Karpas-422 (cell line): Measurements from ENCODE around the gene B3GALT5. TPM values are rescaled to one million over a fixed set of nuclear protein-coding genes. Genes with fewer than 3 reads are reported as not detected.

Experiments used
- DNase-seq: peaks from one replicate; pipeline ENCODE4 v3.0.0-alpha.2; 2015
- H2AFZ ChIP-seq: fragments of 200-600 bp; sonication (generic); 2 replicates; pipeline ENCODE4 v1.6.1; 2014; ENCODE audit warnings: antibody characterized with exemption, low read length, mixed read lengths
- H3K27ac ChIP-seq: fragments of 200-600 bp; sonication (generic); 2 replicates; pipeline ENCODE4 v1.5.1; 2014; ENCODE audit warnings: mild to moderate bottlenecking, low read length, moderate library complexity
- H3K27me3 ChIP-seq: fragments of 200-600 bp; sonication (generic); 2 replicates; pipeline ENCODE4 v1.6.1; 2014; ENCODE audit warnings: low read length, mixed read lengths
- H3K36me3 ChIP-seq: fragments of 200-600 bp; sonication (generic); 2 replicates; pipeline ENCODE4 v1.6.1; 2014; ENCODE audit warnings: low read length, mixed read lengths; ENCODE audit not compliant: insufficient read depth
- H3K4me1 ChIP-seq: fragments of 200-600 bp; sonication (generic); 2 replicates; pipeline ENCODE4 v1.6.1; 2014; ENCODE audit warnings: mild to moderate bottlenecking, low read length, mixed read lengths
- H3K4me2 ChIP-seq: fragments of 200-600 bp; sonication (generic); 2 replicates; pipeline ENCODE4 v1.6.1; 2014; ENCODE audit warnings: low read length, low read depth, mild to moderate bottlenecking; ENCODE audit not compliant: poor library complexity, severe bottlenecking
- H3K4me3 ChIP-seq: fragments of 200-600 bp; sonication (generic); 2 replicates; pipeline ENCODE4 v1.5.1; 2014; ENCODE audit warnings: mild to moderate bottlenecking, antibody characterized with exemption, low read length, mixed read lengths
- H3K79me2 ChIP-seq: fragments of 200-600 bp; sonication (generic); 2 replicates; pipeline ENCODE4 v1.6.1; 2014; ENCODE audit warnings: mild to moderate bottlenecking, low read length, mixed read lengths
- H3K9ac ChIP-seq: fragments of 200-600 bp; sonication (generic); 2 replicates; pipeline ENCODE4 v1.6.0; 2014; ENCODE audit warnings: low read length
- H3K9me2 ChIP-seq: fragments of 200-600 bp; sonication (generic), shearing (Covaris generic); replicated peaks from 2 replicates; pipeline ENCODE4 v1.6.0; 2014; ENCODE audit warnings: mild to moderate bottlenecking, low read length, moderate library complexity; ENCODE audit not compliant: insufficient read depth
- H3K9me3 ChIP-seq: fragments of 300-700, 200-600 bp; sonication (generic); 2 replicates; pipeline ENCODE4 v1.6.1; 2014; ENCODE audit warnings: low read length, mixed read lengths
- H4K20me1 ChIP-seq: fragments of 200-600 bp; sonication (generic); 2 replicates; pipeline ENCODE4 v1.6.1; 2014; ENCODE audit warnings: mild to moderate bottlenecking, antibody characterized with exemption, low read length, low read depth; ENCODE audit not compliant: insufficient read depth
- total RNA-seq: library from RNA; depleted of rRNA; stranded (reverse); fragments of >200 nt; shearing (Covaris generic); gene quantifications from 2 replicates; pipeline ENCODE4 v1.2.3, GENCODE V29; 2014; ENCODE audit warnings: low replicate concordance; rRNA removed

The B3GALT5 gene
- total RNA-seq: not detected in 2 replicates

DNA sequence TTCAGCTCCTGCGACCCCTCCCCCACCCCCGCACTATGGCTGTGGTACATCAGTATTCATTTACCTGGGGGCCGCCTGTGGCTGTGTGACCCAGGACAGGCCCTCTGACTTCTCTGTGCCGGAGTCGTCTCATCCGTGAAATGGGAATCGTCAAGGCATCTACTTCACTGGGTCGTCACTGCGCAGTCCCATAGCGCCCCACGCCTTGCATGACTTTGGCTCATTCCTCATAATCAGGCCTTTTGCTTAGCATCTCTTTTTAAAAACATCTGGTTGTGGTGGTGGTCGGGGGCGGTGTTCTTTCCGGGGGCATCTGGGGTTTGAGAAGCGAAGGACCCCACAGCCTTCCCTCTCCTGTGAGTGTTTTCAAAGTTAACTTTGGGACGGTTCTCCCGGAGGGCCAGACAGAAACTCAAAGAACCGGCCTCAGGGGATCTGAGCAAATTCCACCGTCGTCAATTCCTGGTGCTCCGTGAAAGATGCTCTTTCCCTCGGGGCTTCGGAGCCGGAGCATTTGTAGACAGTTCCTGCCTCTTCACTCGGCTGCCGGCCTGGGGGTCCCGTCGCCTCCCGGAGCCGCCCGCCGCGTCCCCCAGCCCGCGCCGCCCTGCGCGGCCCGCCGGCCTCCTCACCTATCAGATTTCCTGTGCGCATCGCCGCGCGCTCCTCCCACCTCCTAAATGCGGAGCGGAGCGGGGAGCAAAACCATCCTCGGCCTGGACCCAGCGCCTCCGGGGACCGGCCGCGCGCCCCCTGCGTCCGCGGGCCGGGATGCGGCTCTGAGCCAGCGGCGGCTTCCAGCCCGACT is at the start of gene B3GALT5:
Gene B3GALT5, plus strand, starts transcription at position 708 of the 808 bp plus-strand sequence. CDS start 47,620 bp downstream, outside the sequence.
- Histone ChIP-seq H3K4me2 (no peak within 1 kb of the TSS), H3K4me1 (peaks cover 11% of the 10 kb centered on the region), H2AFZ (no peak within 1 kb of the TSS), H4K20me1 (no peaks in the 10 kb centered on the region), H3K27me3 (no peaks in the 10 kb centered on the region), H3K4me3 (no peak within 1 kb of the TSS), H3K79me2 (no peaks in the 10 kb centered on the region), H3K9me2 (no peaks in the 10 kb centered on the region), H3K9me3 (no peaks in the 10 kb centered on the region), H3K9ac (no peak within 1 kb of the TSS), H3K36me3 (no peaks in the 10 kb centered on the region), H3K27ac (no peak within 1 kb of the TSS)
- no peak for DNase-seq

DNA sequence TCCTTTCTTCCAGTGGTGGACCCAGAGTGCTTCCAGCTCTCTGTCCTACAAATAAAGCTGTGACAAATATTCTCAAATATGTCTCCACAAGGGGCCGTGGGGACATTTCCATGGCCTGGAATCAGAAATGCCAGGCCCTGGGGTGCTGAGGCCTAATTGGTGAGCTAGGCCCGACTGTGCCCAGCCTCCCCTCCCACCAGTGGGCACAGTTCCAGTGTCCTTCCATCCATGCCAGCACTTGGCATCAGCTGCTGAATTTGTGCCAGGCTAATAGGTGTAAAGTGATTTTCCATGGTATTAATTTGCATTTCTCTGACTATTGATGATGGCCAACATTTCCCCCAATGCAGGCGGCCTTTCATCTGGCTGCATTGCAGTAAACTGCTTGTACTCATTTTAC is 48.5 kb upstream of the B3GALT5 start:
- no peaks in the 10 kb centered on the region for H3K27me3 ChIP-seq
- no peaks in the 10 kb centered on the region for H3K79me2 ChIP-seq
- no peaks in the 10 kb centered on the region for H3K36me3 ChIP-seq
- no peak overlapping the region for H3K4me3 ChIP-seq
- no peaks in the 10 kb centered on the region for H4K20me1 ChIP-seq
- H3K4me2 ChIP-seq: no peak overlapping the region
- H3K9me2 ChIP-seq: no peaks in the 10 kb centered on the region
- H3K4me1 ChIP-seq: no peaks in the 10 kb centered on the region
- H2AFZ ChIP-seq: no peak overlapping the region
- H3K9ac ChIP-seq: no peak overlapping the region
- no peaks in the 10 kb centered on the region for H3K9me3 ChIP-seq
- H3K27ac ChIP-seq: no peak overlapping the region
- DNase-seq: no peak

DNA sequence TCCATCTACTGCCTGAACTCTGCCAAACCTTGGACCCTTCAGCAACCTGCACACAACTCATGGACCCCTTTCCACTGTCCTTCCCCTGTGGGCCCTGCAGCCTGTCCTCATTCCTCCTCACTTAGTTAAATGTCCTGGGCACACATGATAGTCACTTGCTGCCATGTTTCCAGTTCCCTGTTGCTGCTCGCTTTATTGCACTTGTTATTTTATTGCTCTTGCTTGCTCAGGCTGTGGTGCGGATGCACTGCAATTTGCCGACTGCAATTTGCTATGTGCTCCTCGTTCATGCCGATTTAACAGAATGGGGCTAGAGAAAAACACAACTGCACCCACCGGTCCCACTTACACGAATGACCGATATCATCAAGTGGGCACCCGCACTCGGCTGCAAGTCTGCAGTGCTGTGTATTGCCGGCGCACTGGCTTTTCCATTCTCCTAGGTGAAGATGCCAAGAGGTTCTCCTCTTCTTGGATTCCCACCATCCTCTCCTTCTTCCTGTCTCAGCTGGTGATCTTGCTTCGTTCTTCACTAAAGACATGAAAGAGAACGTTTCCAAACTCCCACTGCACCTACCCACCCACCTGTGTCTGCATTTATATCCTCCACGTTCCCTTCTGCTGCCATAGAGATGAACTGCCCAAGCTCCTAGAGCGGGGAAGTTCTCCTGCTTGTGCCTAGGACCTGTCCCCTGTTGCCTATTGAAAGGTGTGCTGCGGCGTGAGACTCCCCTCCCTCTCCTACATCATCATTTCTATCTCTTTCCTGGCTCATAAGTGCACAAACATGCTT is 45.4 kb upstream of the B3GALT5 start:
- Histone ChIP-seq H3K4me1 (no peaks in the 10 kb centered on the region), H2AFZ (no peak overlapping the region), H3K4me2 (no peak overlapping the region), H3K79me2 (no peaks in the 10 kb centered on the region), H4K20me1 (no peaks in the 10 kb centered on the region), H3K9me3 (no peaks in the 10 kb centered on the region), H3K27me3 (no peaks in the 10 kb centered on the region), H3K4me3 (no peak overlapping the region), H3K27ac (no peak overlapping the region), H3K9me2 (no peaks in the 10 kb centered on the region), H3K9ac (no peak overlapping the region), H3K36me3 (no peaks in the 10 kb centered on the region)
- DNase-seq: no peak

GRCh38 chr21:39568361-39568760 is 44.4 kb upstream of the B3GALT5 start:
- Histone ChIP-seq H3K27ac (no peak overlapping the region), H3K36me3 (no peaks in the 10 kb centered on the region), H3K9me3 (no peaks in the 10 kb centered on the region), H3K27me3 (no peaks in the 10 kb centered on the region), H3K4me2 (no peak overlapping the region), H3K79me2 (no peaks in the 10 kb centered on the region), H3K9ac (no peak overlapping the region), H2AFZ (no peak overlapping the region), H3K4me3 (no peak overlapping the region), H3K9me2 (no peaks in the 10 kb centered on the region), H3K4me1 (no peaks in the 10 kb centered on the region), H4K20me1 (no peaks in the 10 kb centered on the region)
- DNase-seq: no peak

- H2AFZ ChIP-seq: no peak overlapping the region
These were observed 37.0 kb upstream of the B3GALT5 start for GRCh38 chr21:39575775-39576174.

GRCh38 chr21:39576518-39577128 is 36.1 kb upstream of the B3GALT5 start:
- Histone ChIP-seq H3K27me3 (no peaks in the 10 kb centered on the region), H3K27ac (no peak overlapping the region), H3K9me3 (no peaks in the 10 kb centered on the region), H3K9ac (no peak overlapping the region), H4K20me1 (no peaks in the 10 kb centered on the region), H3K4me1 (no peaks in the 10 kb centered on the region), H2AFZ (no peak overlapping the region), H3K4me2 (no peak overlapping the region), H3K9me2 (no peaks in the 10 kb centered on the region), H3K79me2 (no peaks in the 10 kb centered on the region), H3K36me3 (no peaks in the 10 kb centered on the region), H3K4me3 (no peak overlapping the region)
- DNase-seq: no peak

More at GRCh38 chr21:39575775-39576174, 37.0 kb upstream of the B3GALT5 start:
- H3K79me2 ChIP-seq: no peaks in the 10 kb centered on the region
- no peaks in the 10 kb centered on the region for H3K36me3 ChIP-seq
- no peak for DNase-seq
- no peak overlapping the region for H3K9ac ChIP-seq
- no peak overlapping the region for H3K4me3 ChIP-seq
- H3K27ac ChIP-seq: no peak overlapping the region
- no peak overlapping the region for H3K4me2 ChIP-seq
- H3K4me1 ChIP-seq: no peaks in the 10 kb centered on the region
- no peaks in the 10 kb centered on the region for H3K27me3 ChIP-seq
- H3K9me2 ChIP-seq: no peaks in the 10 kb centered on the region
- H4K20me1 ChIP-seq: no peaks in the 10 kb centered on the region
- H3K9me3 ChIP-seq: no peaks in the 10 kb centered on the region

DNA sequence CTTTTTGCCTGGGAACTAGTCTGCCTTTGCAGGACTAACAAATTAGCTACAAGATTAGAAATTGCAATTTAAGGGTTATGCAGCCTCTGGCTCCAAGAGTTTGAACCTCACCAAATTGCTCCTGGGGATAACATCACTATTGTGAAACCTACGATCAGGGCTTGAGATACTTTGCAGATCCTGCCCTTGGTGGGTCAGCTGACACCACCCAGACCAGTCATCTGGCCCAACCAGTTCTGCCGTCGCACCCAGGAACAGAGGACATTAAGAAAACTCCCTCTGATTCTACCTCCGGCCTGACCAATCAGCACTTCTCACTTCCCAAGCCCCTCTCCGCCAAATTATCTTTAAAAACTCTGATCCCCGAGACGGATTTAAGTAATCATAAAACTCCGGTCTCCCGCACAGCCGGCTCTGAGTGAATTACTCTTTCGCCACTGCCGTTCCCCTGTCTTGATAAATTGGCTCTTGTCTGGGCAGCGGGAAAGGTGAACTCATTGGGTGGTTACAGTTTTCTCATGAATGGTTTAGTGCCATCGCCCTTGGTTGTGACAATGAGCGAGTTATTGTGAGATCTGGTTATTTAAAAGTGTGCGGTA is 32.9 kb upstream of the B3GALT5 start:
- no peaks in the 10 kb centered on the region for H3K27me3 ChIP-seq
- no peaks in the 10 kb centered on the region for H4K20me1 ChIP-seq
- no peak overlapping the region for H3K4me2 ChIP-seq
- no peak overlapping the region for H2AFZ ChIP-seq
- no peaks in the 10 kb centered on the region for H3K4me1 ChIP-seq
- no peaks in the 10 kb centered on the region for H3K9me3 ChIP-seq
- no peak for DNase-seq
- no peak overlapping the region for H3K9ac ChIP-seq
- H3K27ac ChIP-seq: no peak overlapping the region
- no peaks in the 10 kb centered on the region for H3K79me2 ChIP-seq
- no peak overlapping the region for H3K4me3 ChIP-seq
- no peaks in the 10 kb centered on the region for H3K36me3 ChIP-seq
- H3K9me2 ChIP-seq: no peaks in the 10 kb centered on the region

GRCh38 chr21:39580744-39581143 is 32.0 kb upstream of the B3GALT5 start:
- Histone ChIP-seq H2AFZ (no peak overlapping the region), H3K27me3 (no peaks in the 10 kb centered on the region), H3K9me2 (no peaks in the 10 kb centered on the region), H3K9me3 (no peaks in the 10 kb centered on the region), H4K20me1 (no peaks in the 10 kb centered on the region), H3K4me1 (no peaks in the 10 kb centered on the region), H3K36me3 (no peaks in the 10 kb centered on the region), H3K4me3 (no peak overlapping the region), H3K9ac (no peak overlapping the region), H3K4me2 (no peak overlapping the region), H3K27ac (no peak overlapping the region), H3K79me2 (no peaks in the 10 kb centered on the region)
- no peak for DNase-seq
